ENCODE results near the gene GPSM3.

The GPSM3 gene

DNA sequence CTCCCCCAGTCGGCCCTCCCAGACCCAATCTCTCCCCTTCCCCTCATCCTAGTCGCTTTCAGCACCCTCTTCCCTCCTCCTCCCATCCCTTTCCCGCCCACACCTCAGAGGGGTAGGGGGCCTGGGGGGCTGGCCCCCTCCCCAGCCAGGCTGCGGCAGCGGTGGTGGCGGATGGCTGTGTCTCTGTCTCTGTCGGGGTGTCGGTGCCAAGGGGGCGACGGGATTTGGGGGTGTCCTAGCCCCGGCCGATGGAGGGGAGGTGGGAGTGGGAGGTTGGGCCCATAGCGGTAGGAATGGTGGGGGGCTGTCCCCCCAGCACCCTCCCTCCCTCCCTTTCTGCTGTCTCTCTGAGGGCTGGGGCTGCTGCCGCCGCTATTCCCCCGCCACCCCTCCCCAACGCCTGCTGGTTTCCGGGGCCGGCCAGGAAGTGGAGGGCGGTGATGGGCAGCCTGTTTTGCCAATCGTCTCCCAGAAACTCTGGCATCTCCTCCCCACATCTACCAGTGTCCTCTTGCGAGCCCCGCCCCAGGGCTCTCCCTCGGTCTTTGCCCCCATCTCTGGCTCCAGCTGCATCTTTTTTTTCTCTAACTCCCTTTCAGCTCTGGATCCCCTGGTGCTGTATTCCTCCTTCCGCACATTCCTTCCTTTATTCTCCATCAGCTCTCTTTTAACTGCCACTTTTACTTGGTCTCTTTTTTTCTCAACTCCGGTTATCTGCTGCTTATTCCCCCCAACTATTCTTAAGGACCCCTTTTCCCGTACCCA is 16.6 kb downstream of the GPSM3 start, which contains the start of gene AGPAT1:
TSS of gene AGPAT1 (minus strand) at position 374 of the 765 bp plus-strand sequence. CDS start 4,588 bp downstream, outside the sequence.
- DNase-seq (ENCODE audit: low read depth, low spot score): peak; percentile 80
- peak within 1 kb of the TSS; percentile 97 for H3K27ac ChIP-seq

- DNase-seq (ENCODE audit: low read depth, low spot score): no peak
- peak overlapping the region; percentile 97 for H3K27ac ChIP-seq
These were observed 17.1 kb downstream of the GPSM3 start for GRCh38 chr6:32175322-32175710.

- no peak overlapping the region for H3K27ac ChIP-seq
- no peak for DNase-seq (ENCODE audit: low read depth, low spot score)
These were observed 18.0 kb downstream of the GPSM3 start for GRCh38 chr6:32174416-32174815.

DNA sequence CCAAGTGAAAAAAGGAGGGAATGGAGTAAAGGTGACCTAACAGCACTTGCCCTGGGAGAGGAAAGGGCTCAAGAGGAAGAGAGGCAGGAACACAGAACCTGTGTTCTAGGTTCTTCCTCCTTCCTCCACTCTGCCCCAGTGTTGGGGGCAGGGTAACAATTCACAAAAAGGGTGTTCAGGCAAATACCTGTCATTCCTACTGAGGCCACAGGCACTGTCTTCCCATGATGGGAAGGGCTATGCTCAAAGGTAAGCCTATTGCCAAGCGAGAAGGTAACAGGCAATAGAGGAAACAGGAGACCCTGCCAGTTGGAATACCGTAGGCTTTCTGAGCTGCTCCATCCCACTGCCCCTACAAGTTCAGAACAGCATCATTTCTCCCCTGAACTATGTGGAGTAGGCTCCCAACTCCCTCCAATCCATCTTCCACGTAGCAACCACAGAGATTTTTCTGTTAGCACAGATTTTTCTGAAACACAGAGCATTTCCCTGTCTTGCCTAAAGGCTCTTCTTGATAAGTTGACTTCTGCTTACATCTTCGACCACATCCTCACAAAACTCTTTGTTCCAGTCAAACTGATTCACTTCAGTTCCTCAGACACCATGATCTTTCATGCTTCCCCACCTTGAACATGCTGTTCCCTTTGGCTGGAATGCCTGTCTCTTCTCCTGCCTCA is 19.3 kb downstream of the GPSM3 start:
- no peak for DNase-seq (ENCODE audit: low read depth, low spot score)
- no peak overlapping the region for H3K27ac ChIP-seq

DNA sequence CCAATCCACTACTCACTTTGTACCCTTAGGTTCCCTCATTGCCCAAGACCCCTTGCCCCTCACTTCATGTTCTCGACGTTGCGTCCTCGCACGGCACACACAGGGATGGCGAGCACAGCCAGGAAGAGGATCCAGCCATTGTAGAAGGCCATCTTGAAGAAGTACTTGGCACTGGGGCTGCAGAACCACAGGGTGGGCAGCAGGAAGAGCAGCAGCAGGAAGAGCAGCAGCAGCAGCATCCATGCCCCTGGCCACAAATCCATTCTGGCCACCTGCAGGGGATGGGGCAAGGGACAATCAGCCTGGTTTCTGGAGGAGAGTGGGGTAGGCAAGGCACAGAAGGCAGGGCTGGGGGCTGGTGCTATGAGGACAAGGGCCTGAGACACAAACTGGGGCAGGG is 21.2 kb downstream of the GPSM3 start:
- no peak for DNase-seq (ENCODE audit: low read depth, low spot score)

GRCh38 chr6:32170294-32170693 is 22.1 kb downstream of the GPSM3 start:
- H3K27ac ChIP-seq: no peak overlapping the region
- no peak for DNase-seq (ENCODE audit: low read depth, low spot score)

More for the DNA sequence above, 21.2 kb downstream of the GPSM3 start:
- H3K27ac ChIP-seq: no peak overlapping the region

GRCh38 chr6:32168807-32169591 is 23.4 kb downstream of the GPSM3 start:
- no peak for DNase-seq (ENCODE audit: low read depth, low spot score)
- no peak overlapping the region for H3K27ac ChIP-seq

- H3K27ac ChIP-seq: no peak overlapping the region
- no peak for DNase-seq (ENCODE audit: low read depth, low spot score)
These were observed 24.1 kb downstream of the GPSM3 start for GRCh38 chr6:32168350-32168749.

DNA sequence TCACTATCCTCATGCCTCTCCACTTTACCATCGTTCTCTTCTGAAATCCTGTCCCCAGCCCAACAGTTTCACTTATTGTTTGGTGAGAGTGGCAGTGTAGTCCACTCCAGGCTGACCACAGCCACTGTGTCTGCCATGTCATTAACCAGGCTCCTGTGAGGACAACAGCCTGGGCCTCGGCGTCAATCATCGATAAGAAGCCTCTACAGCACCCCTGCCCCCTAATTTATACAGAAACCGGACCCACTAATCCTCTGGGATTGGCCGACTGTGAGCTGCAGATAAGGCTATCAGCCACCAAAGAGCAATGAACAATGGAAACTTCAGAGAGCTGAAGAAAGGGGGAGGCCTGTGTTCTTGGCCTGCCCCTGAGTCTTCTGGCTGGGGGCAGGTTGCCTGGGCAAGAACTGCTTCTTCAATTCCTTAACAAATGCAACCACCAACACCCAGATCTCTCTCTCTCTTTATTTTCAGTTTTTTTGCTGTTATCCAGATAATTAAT is 24.6 kb downstream of the GPSM3 start:
- no peak overlapping the region for H3K27ac ChIP-seq
- no peak for DNase-seq (ENCODE audit: low read depth, low spot score)

DNA sequence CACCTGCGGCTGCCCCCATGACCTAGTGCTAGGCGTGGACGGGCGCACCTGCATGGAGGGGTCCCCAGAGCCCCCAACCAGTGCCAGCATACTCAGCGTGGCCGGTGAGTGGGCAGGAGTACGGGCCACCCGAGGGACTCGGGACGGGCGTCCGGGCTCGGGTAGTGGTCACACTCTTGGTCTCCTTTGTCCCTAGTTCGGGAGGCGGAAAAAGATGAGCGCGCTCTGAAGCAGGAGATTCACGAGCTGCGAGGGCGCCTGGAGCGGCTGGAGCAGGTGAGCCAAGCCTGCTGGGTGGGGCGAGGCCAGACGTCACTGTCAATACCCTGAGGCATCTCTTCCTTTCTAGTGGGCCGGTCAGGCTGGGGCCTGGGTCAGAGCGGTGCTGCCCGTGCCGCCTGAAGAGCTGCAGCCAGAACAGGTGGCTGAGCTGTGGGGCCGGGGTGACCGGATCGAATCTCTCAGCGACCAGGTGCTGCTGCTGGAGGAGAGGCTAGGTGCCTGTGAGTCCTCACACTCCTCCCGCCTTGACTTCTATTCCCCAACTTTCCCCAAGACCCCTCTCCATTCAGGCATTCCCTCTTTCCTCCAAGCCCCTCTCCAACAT is 25.2 kb downstream of the GPSM3 start:
- no peak overlapping the region for H3K27ac ChIP-seq
- no peak for DNase-seq (ENCODE audit: low read depth, low spot score)

- H3K27ac ChIP-seq: no peak overlapping the region
- DNase-seq (ENCODE audit: low read depth, low spot score): no peak
These were observed 25.9 kb downstream of the GPSM3 start for GRCh38 chr6:32166411-32167061.

- no peak for DNase-seq (ENCODE audit: low read depth, low spot score)
- H3K27ac ChIP-seq: no peak within 1 kb of the TSS
These were observed 28.1 kb downstream of the GPSM3 start, which contains the start of gene EGFL8 for GRCh38 chr6:32164295-32164694. TSS of gene EGFL8 (plus strand) at chr6:32164595. CDS start at chr6:32166166, 1,571 bp downstream.

- H3K27ac ChIP-seq: no peak overlapping the region
- no peak for DNase-seq (ENCODE audit: low read depth, low spot score)
These were observed 28.7 kb downstream of the GPSM3 start for GRCh38 chr6:32163559-32164258.

DNA sequence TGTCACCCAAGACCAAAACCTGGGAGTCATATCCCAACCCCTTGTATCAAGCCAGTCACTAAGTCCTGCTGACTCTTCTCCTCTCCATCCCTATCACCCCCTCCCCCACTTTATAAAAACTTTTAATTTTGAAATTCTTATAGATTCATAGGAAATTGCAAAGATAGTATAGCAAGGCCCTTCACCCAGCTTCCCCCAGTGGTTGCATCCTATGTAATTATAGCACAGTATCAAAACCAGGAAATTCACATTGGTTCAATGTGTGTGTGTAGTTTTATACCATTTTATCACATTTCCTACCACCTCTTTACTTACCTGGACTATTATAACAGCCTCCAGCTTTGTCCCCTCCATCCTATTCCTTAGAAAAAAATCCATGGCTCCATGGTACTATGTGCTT is 34.4 kb downstream of the GPSM3 start:
- no peak for DNase-seq (ENCODE audit: low read depth, low spot score)

DNA sequence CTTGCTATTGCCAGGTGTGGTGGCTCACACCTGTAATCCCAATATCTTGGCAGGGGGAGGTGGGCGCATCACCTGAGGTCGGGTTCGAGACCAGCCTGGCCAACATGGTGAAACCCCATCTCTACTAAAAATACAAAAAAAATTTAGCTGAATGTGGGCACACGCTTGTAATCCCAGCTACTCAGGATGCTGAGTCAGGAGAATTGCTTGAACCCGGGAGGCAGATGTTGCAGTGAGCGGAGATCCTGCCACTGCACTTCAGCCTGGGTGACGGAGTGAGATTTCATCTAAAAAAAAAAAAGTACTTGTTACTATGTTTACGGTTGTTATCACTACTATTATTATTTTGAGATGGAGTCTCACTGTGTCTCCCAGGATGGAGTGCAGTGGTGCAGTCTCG is 35.6 kb downstream of the GPSM3 start:
- H3K27ac ChIP-seq: no peak overlapping the region
- DNase-seq (ENCODE audit: low read depth, low spot score): no peak

More for the DNA sequence above, 34.4 kb downstream of the GPSM3 start:
- H3K27ac ChIP-seq: no peak overlapping the region

GRCh38 chr6:32154514-32155161 is 37.8 kb downstream of the GPSM3 start:
- DNase-seq (ENCODE audit: low read depth, low spot score): no peak
- H3K27ac ChIP-seq: peak overlapping the region; percentile 58

DNA sequence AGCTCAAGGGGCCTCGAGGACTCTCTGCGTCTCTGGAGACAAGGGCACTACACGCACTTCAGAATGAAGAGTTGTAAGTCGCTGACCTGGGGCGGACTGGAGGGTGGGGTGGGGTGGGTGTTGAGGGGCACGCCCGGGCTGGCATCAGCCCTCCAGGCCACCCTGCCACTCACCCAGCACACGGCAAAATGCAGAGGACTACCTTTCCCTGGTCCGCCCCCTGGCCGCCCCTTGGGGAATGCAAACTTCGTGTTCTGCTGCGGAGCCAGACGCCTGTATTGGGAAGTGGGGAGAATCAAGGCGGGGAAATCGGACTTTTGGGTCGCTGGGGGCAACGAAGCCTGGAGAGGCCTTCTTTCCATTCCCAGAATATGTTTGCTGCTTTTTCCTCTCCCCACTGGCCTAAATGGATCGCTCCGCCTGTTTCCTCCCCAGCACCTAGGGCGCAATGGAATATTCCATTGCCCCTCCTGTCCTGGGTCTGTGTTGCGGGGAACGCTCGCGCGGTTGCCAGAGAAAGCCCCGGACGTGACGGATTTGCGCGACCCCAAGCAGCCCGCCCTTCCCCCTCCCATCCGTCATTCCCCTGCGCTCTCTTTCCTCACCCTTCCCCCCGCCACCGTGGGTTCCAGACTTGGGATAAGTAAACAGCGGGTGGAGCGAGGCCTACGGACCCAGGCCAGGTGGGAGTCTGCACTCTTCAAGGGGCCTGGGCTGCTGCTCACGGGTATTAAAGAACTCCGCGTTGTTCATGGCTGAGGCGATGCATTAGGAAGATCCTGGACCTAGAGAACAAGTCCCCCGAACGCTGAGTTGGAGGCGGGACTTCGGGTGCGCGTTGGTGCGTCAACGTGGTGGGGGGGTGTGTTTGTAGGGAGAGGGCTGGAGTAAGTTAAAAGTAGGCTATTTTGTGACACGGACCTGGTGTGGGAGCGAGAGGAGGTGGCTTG is 38.6 kb downstream of the GPSM3 start, which contains the start of gene PPT2:
TSS of gene PPT2 (plus strand) at position 578 of the 950 bp plus-strand sequence. CDS start 454 bp downstream, outside the sequence.
- no peak for DNase-seq (ENCODE audit: low read depth, low spot score)
- peak within 1 kb of the TSS; percentile 58 for H3K27ac ChIP-seq

Data from epithelial cell of prostate (primary cell).